RWPE2 (cell line): Measurements from ENCODE around the gene KAZN.

Experiments
- ATAC-seq: fragments of 200-7000 bp; cut with Tn5 transposase; 3 replicates; pipeline ENCODE4 v1.9.1; 2021; ENCODE audit warnings: low read depth
- DNase-seq: peaks from one replicate; pipeline ENCODE4 v3.0.0-alpha.2; 2020; ENCODE audit warnings: low spot score
- H3K27ac ChIP-seq: fragments of 450-650 bp; 2 replicates; pipeline ENCODE4 v1.5.1; 2017; ENCODE audit warnings: mild to moderate bottlenecking; ENCODE audit not compliant: poor library complexity, severe bottlenecking
- H3K27me3 ChIP-seq: fragments of 250-450 bp; sonication (Bioruptor Pico); 2 replicates; pipeline ENCODE4 v1.5.1; 2021; ENCODE audit warnings: mild to moderate bottlenecking, moderate library complexity; ENCODE audit not compliant: insufficient read depth, poor library complexity, severe bottlenecking
- H3K36me3 ChIP-seq: fragments of 250-450 bp; sonication (Bioruptor Pico); 2 replicates; pipeline ENCODE4 v1.5.1; 2020; ENCODE audit warnings: low read depth, mild to moderate bottlenecking, moderate library complexity
- H3K4me1 ChIP-seq: fragments of 250-450 bp; sonication (Bioruptor Pico); 2 replicates; pipeline ENCODE4 v1.5.1; 2021; ENCODE audit warnings: mild to moderate bottlenecking, moderate library complexity; ENCODE audit not compliant: insufficient read depth, poor library complexity, severe bottlenecking
- H3K4me3 ChIP-seq: fragments of 250-450 bp; sonication (Bioruptor Pico); 2 replicates; pipeline ENCODE4 v1.5.1; 2021; ENCODE audit warnings: mild to moderate bottlenecking, moderate library complexity; ENCODE audit not compliant: severe bottlenecking
- H3K9me3 ChIP-seq: fragments of 250-450 bp; sonication (Bioruptor Pico); 2 replicates; pipeline ENCODE4 v1.5.1; 2021; ENCODE audit warnings: mild to moderate bottlenecking, moderate library complexity; ENCODE audit not compliant: severe bottlenecking
- CTCF ChIP-seq: fragments of 450-650 bp; IDR thresholded peaks from one replicate; pipeline ENCODE4 v1.5.1; 2017; ENCODE audit warnings: mild to moderate bottlenecking, moderate library complexity; ENCODE audit not compliant: poor library complexity, severe bottlenecking

Gene KAZN

DNA sequence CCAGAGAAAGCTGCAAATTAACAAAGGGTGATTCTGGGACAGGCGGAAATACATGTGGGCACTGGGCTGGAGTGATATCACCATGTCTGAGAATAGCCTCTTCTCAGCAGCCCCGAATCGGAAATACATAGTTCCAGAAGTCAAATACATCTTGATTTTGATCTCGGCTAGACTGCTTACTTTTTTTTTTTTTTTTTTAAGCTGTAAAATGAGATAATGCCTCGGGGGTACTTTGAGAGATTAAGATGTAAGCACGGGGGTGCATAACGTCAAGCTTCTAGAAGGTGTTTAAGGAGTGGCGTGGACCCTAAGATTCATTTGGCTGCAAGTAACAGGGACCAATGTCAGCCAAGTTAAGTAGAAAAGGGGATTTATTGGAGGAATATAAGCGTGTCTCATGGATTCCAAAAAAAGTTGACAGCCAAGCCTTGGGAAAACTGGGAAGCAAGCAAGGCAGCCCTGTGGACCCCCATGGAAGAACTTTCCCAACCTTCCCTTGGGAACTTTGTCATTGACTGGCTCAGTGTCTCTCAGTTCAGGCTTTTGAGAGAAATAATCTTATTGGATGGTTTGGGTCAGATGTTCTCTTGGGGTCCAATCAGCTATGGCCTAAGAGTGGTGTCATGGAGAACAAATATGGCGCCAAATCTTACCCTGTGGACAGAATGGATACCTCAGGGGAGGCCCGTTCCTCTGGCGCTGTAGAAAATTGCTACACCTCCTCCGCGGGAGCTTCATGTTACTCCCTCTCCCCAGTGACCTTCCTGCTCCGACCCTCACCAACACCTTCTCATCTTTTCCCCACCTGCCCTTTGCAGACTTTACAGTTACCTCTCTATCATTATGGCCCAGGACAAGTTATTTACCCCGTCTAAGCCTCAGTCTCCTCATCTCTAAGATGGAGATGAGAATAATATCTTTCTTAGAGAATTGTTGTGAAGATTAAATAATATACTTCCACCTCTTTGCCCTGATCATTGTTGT is 186.6 kb downstream of the KAZN start:
- Histone ChIP-seq H3K27ac (no peak overlapping the region), H3K4me3 (no peak overlapping the region), H3K9me3 (no peaks in the 10 kb centered on the region), H3K4me1 (peaks cover 4% of the 10 kb centered on the region), H3K27me3 (no peaks in the 10 kb centered on the region), H3K36me3 (no peaks in the 10 kb centered on the region)
- DNase-seq (no peak), ATAC-seq (no peak)
- TF ChIP-seq CTCF, result no peak

GRCh38 chr1:14786109-14786675 is 187.7 kb downstream of the KAZN start:
- DNase-seq, result no peak
- no peak overlapping the region for H3K4me3 ChIP-seq
- H3K27me3 ChIP-seq, result no peaks in the 10 kb centered on the region
- H3K36me3 ChIP-seq, result no peaks in the 10 kb centered on the region
- peaks cover 4% of the 10 kb centered on the region for H3K4me1 ChIP-seq
- no peak overlapping the region for H3K27ac ChIP-seq
- no peaks in the 10 kb centered on the region for H3K9me3 ChIP-seq
- no peak for TF ChIP-seq CTCF
- no peak for ATAC-seq

DNA sequence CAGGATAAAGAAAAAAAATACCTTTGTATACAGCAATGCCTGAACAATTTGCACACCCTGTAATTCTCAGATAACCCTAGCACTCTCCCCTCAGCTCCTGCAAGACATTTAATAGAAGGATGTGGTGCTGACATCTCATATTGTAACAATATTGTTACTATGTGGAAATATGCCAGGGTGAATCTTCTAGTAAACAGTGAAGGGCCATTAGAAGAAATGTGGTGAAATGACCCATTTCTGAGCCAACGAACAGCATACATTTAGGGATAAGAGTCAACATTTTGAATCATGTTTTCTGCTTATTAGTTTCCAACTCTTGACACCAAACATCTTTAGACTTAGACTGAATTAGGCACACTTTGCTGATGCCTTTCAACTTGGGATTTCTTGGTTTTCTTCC is 188.2 kb downstream of the KAZN start:
- Histone ChIP-seq H3K27me3 (no peaks in the 10 kb centered on the region), H3K9me3 (no peaks in the 10 kb centered on the region), H3K4me3 (no peak overlapping the region), H3K4me1 (peaks cover 4% of the 10 kb centered on the region), H3K27ac (no peak overlapping the region), H3K36me3 (no peaks in the 10 kb centered on the region)
- DNase-seq (no peak), ATAC-seq (no peak)
- no peak for TF ChIP-seq CTCF

DNA sequence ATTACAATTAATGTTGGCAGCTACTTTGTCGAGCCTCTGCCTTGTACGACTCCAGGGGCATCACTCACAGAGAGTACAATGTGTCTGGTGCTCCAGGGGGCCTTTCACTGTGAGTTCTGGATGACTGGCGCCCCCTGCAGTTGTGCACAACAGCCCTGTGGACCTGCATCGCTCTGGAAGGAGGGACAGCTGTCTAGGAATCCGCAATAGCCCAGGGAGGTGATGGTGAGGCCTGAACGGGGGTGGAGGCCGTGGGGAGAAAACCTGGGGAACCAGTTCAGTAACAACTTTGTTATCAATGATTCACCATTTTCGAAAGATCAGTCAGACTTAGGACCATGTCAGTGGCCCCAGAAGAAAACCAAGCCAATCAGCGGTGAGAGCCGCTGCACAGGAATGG is 189.1 kb downstream of the KAZN start:
- peak; percentile 41; the same call in 2 of the 3 replicates for ATAC-seq
- DNase-seq, result no peak
- Histone ChIP-seq H3K27ac (no peak overlapping the region), H3K36me3 (no peaks in the 10 kb centered on the region), H3K4me3 (no peak overlapping the region), H3K4me1 (peaks cover 4% of the 10 kb centered on the region), H3K27me3 (no peaks in the 10 kb centered on the region), H3K9me3 (no peaks in the 10 kb centered on the region)
- TF ChIP-seq CTCF, result peak; percentile 10
